Pancreas (tissue), 10 donors: ENCODE measurements around the gene AATK. TPM values are rescaled to one million over a fixed set of nuclear protein-coding genes. Genes with fewer than 3 reads are reported as not detected.

ENCODE experiments used
- ATAC-seq, 4 donors: fragments of 200-7000 bp; cut with Tn5 transposase; one replicate each; pipeline versions ENCODE4 v1.8.0 to v1.9.1; 2020; ENCODE audit warnings: mild to moderate bottlenecking in 4 of 4, moderate library complexity in 4 of 4
- DNase-seq, 6 donors: peaks; one replicate each; pipeline ENCODE4 v3.0.0-alpha.2; 2020
- FAIRE-seq: peaks from 2 replicates; lab custom pipeline; 2012; peaks lifted over from hg19 to GRCh38; lab: Jason Lieb, UNC
- H3K27ac ChIP-seq, 4 donors: fragments of 200-600 bp; sonication (generic); 1 replicate in 3 of 4; 2 replicates in 1 of 4; pipeline versions ENCODE4 v1.5.0 to v1.8.0; 2020
- H3K27me3 ChIP-seq, 4 donors: fragments of 200-600 bp; one replicate each; pipeline ENCODE4 v1.8.0; 2021
- H3K36me3 ChIP-seq, 3 donors: fragments of 200-600 bp; sonication (generic) in 1 of 3; one replicate each; pipeline versions ENCODE4 v1.5.0 to v1.8.0; 2020 to 2021
- H3K4me1 ChIP-seq, 3 donors: fragments of 200-600 bp; one replicate each; pipeline ENCODE4 v1.8.0; 2021
- H3K4me3 ChIP-seq, 4 donors: fragments of 200-600 bp; sonication (generic) in 2 of 4; one replicate each; pipeline versions ENCODE4 v1.5.0 to v1.8.0; 2020 to 2021
- H3K9me3 ChIP-seq, 4 donors: fragments of 200-600 bp; one replicate each; pipeline ENCODE4 v1.8.0; 2021
- WGBS, 2 donors: extraction: QIAGEN DNeasy Blood & Tissue Kit; methylation state at CpG; one replicate each; pipeline ENCODE4 v1.1.7; 2013; 5-methylcytosine and 5-hydroxymethylcytosine counted together
- intact Hi-C, 3 donors: fragments of 100-400 bp; cut with DNase I; formaldehyde crosslinking; loops; one replicate each; pipeline versions ENCODE4 v1.11.1 to v1.14.2; 2022
- polyA plus RNA-seq, 2 donors: library from polyadenylated mRNA; stranded (reverse); fragments of 200-250 nt; gene quantifications; one replicate each; pipeline ENCODE4 v1.2.3, GENCODE V29; 2013
- total RNA-seq, 6 donors: library from RNA; stranded (reverse); fragmentation: NEBNext Ultra II Directional in 4 of 6; extraction: Animal tissue kit (Norgen Biotek cat#: 25700) in 4 of 6; gene quantifications; one replicate each; pipeline versions ENCODE4 v1.2.1 to v1.2.4, GENCODE V29; 2021 to 2023
- TF ChIP-seq, protein P1 (sequence below), 4 donors: fragments of 200-600 bp; sonication (generic) in 3 of 4; IDR thresholded peaks; one replicate each; pipeline versions ENCODE4 v1.5.0 to v1.8.0; 2021; ENCODE audit warnings: antibody characterized with exemption in 4 of 4
- donor health status: healthy with polysubstance abuse.
- donor health status: DM: no; HTN: no; CAD: no; lungs with moderate emphysema.
- donor health status: DM: no; HTN: no; CAD: no.
- donor health status: control.
- donor health status: control.
- donor health status: Bipolar disorder and iron deficiency.
- donor health status: DM: yes; HTN: yes; CAD: no.
- donor health status: DM: no; HTN: no; CAD: no.
- donor health status: DM: no; HTN: no; CAD: no.
- donor health status: DM: yes; HTN: yes; CAD: no.

The AATK gene
- total and polyA plus RNA-seq, 8 donors, result 24.3 to 49.6 (median 30.1) TPM

- Histone ChIP-seq H3K9me3 (no peaks in the 10 kb centered on the region), H3K36me3 (no peaks in the 10 kb centered on the region), H3K4me1 (peaks cover 0 to 4% (median 0%) of the 10 kb centered on the region in 3 donors), H3K27ac (no peak overlapping the region), H3K27me3 (no peaks in the 10 kb centered on the region), H3K4me3 (no peak overlapping the region)
- TF ChIP-seq, protein P1, sequence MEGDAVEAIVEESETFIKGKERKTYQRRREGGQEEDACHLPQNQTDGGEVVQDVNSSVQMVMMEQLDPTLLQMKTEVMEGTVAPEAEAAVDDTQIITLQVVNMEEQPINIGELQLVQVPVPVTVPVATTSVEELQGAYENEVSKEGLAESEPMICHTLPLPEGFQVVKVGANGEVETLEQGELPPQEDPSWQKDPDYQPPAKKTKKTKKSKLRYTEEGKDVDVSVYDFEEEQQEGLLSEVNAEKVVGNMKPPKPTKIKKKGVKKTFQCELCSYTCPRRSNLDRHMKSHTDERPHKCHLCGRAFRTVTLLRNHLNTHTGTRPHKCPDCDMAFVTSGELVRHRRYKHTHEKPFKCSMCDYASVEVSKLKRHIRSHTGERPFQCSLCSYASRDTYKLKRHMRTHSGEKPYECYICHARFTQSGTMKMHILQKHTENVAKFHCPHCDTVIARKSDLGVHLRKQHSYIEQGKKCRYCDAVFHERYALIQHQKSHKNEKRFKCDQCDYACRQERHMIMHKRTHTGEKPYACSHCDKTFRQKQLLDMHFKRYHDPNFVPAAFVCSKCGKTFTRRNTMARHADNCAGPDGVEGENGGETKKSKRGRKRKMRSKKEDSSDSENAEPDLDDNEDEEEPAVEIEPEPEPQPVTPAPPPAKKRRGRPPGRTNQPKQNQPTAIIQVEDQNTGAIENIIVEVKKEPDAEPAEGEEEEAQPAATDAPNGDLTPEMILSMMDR (IDR thresholded peaks at IDR 0.05), result no peak
- WGBS, 2 donors, result 88 to 89% methylated on average over 20 of the region's 20 CpGs
- intact Hi-C loops, result no loop called here
- ATAC-seq (no peak), DNase-seq (no peak), FAIRE-seq (no peak)
Measured at GRCh38 chr17:81085420-81085911, 80.6 kb downstream of the AATK start.

DNA sequence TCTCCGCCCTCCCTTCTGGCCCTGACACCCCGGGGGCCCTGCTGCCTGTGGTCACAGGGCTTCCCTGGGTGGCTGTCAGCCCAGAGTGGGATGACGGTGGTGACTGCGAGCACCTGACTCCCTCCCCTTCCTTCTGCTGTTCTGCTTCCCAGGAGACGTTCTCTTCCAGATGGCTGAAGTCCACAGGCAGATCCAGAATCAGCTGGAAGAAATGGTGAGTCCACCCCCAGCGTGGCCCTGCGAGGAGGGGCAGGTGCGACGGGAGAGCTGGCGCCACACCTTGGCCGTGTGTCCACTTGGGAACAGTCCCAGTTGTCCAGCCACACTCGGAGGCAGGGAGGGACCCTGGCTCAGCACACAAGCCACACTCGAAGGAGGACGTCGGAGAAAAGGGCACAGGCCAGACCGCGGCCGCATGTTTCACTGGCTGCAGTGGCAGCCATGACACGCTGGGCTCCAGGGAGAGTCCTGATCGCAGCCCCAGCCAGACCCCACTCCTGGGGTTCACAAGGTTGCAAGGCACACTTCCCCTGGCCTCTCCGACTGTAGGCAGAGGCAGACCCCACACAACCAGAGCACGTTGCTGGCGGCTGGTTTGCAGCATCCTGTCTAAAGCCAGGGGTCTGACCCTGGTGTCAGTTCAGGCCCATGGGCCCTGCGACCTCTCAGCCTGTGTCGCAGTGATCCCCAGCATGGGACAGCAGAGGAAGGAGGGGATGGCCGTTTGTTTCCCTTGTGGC lies 81.2 kb downstream of the AATK start:
- TF ChIP-seq, protein P1 (IDR thresholded peaks at IDR 0.05), result no peak
- Histone ChIP-seq H3K9me3 (no peaks in the 10 kb centered on the region), H3K36me3 (no peaks in the 10 kb centered on the region), H3K27ac (peak overlapping the region in 3 of 4 donors; percentile 29 to 55 (median 41)), H3K4me1 (peaks cover 0 to 4% (median 0%) of the 10 kb centered on the region in 3 donors), H3K4me3 (no peak overlapping the region), H3K27me3 (no peaks in the 10 kb centered on the region)
- intact Hi-C loops, result no loop called here
- ATAC-seq (peak; percentile 78 to 81 (median 80)), FAIRE-seq (no peak), DNase-seq (peak; percentile 74 to 92 (median 84))
- WGBS, 2 donors, result 49 to 57% methylated on average over 25 to 26 of the region's 26 CpGs

DNA sequence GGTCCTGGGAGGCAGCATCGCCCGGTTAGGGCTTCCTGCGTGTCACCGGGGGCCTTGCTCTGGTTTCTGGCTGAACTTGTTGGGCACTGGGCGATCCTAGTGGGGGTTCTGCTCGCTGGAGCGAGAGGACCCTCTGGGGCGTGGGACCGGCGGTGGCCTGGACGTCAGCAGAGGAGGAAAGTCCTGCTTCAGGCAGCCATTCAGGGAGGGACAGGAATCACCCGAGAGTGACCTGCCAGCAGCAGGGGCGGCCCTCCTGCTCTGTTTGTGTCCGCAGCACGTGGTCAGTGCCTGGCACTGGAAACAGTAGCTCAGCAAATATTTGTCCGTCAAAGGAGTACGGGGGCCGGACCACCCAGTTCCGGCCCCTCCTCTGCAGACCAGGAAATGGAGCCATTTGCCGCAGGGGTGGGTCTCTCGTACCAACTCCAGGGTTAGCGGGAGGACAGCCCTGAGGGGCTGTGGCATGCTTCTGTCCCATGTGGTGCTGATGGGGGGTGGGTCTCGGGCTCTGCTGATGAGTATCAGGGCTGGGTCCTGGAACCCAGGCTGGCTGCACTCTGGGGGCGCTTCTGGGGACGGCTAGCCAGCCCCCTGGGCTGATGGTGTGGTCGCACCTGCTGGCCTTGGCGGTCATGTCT lies 82.8 kb downstream of the AATK start:
- WGBS, 2 donors, result 64 to 70% methylated on average over 26 to 27 of the region's 27 CpGs
- ATAC-seq (peak; percentile 27 to 74 (median 70)), FAIRE-seq (no peak), DNase-seq (peak in 3 of 6 donors; percentile 47 to 75 (median 69))
- no peaks in the 10 kb centered on the region for H3K36me3 ChIP-seq
- TF ChIP-seq, protein P1 (IDR thresholded peaks at IDR 0.05), result no peak
- H3K27ac ChIP-seq, result peak overlapping the region in 3 of 4 donors; percentile 29 to 55 (median 41)
- no peaks in the 10 kb centered on the region for H3K9me3 ChIP-seq
- intact Hi-C loops, result no loop called here
- no peaks in the 10 kb centered on the region for H3K27me3 ChIP-seq
- peaks cover 0 to 4% (median 0%) of the 10 kb centered on the region in 3 donors for H3K4me1 ChIP-seq
- no peak overlapping the region for H3K4me3 ChIP-seq

GRCh38 chr17:81082177-81083073 lies 83.6 kb downstream of the AATK start:
- H3K27ac ChIP-seq, result peak overlapping the region in 3 of 4 donors; percentile 23 to 50 (median 41)
- no peaks in the 10 kb centered on the region for H3K9me3 ChIP-seq
- 89 to 90% methylated on average over 33 of the region's 33 CpGs for WGBS, 2 donors
- peak in 2 of 4 donors; percentile 33 to 37 for ATAC-seq
- no peaks in the 10 kb centered on the region for H3K36me3 ChIP-seq
- FAIRE-seq, result no peak
- no peaks in the 10 kb centered on the region for H3K27me3 ChIP-seq
- H3K4me1 ChIP-seq, result peaks cover 0 to 4% (median 0%) of the 10 kb centered on the region in 3 donors
- no peak for DNase-seq
- H3K4me3 ChIP-seq, result no peak overlapping the region
- TF ChIP-seq, protein P1 (IDR thresholded peaks at IDR 0.05), result no peak
- intact Hi-C loops, result no loop called here
